ENCODE results near the gene EHD3. TPM values are rescaled to one million over a fixed set of nuclear protein-coding genes. Genes with fewer than 3 reads are reported as not detected.

EHD3 gene
- total and polyA plus RNA-seq, 2 of the 8 experiments (the other 6 are each of a cell fraction or from before 2014, with no cell fraction given): 9.3 to 12.0 TPM

- Histone ChIP-seq H3K4ac (replicated peaks; ENCODE audit: insufficient read length, low read depth, low read length) (no peak overlapping the region), H3K4me3 (ENCODE audit: extremely low read depth in 1 of 4, insufficient read depth in 2 of 4, low read depth in 3 of 4, low read length in 4 of 4) (no peak overlapping the region), H3K9me3 (ENCODE audit: insufficient read depth in 2 of 2, low read depth in 1 of 2, low read length in 1 of 2) (no peaks in the 10 kb centered on the region), H2AFZ (ENCODE audit: low read length) (no peak overlapping the region), H4K20me1 (replicated peaks in 1 of 2; ENCODE audit: control insufficient read depth in 1 of 2, insufficient read depth in 2 of 2, low read length in 2 of 2) (no peaks in the 10 kb centered on the region), H4K5ac (ENCODE audit: insufficient read length, low read depth, low read length) (no peak overlapping the region), H3K9ac (replicated peaks in 1 of 4; ENCODE audit: extremely low read depth in 1 of 4, low read depth in 3 of 4, low read length in 3 of 4) (no peak overlapping the region), H3K4me1 (replicated peaks in 1 of 4; ENCODE audit: control insufficient read depth in 3 of 4, insufficient read depth in 4 of 4, low read length in 3 of 4) (no peaks in the 10 kb centered on the region), H3K36me3 (ENCODE audit: control insufficient read depth in 2 of 4, insufficient read depth in 4 of 4, low read length in 3 of 4) (no peaks in the 10 kb centered on the region), H3K23ac (ENCODE audit: insufficient read length) (no peak overlapping the region), H4K91ac (replicated peaks; ENCODE audit: insufficient read length, low read length) (no peak overlapping the region), H3K4me2 (ENCODE audit: insufficient read depth in 1 of 2, low read depth in 2 of 2, low read length in 2 of 2) (no peak overlapping the region), H3K27ac (ENCODE audit: low read depth, low read length) (no peak overlapping the region), H3K18ac (ENCODE audit: extremely low read depth, low read length) (no peak overlapping the region), H4K8ac (ENCODE audit: extremely low read depth, insufficient read depth, low read length) (no peak overlapping the region), H3K27me3 (replicated peaks in 1 of 4; ENCODE audit: control insufficient read depth in 3 of 4, extremely low read depth in 1 of 4, insufficient read depth in 3 of 4, low read length in 3 of 4) (no peaks in the 10 kb centered on the region; a peak in 1 of 7 replicates), H3K14ac (ENCODE audit: insufficient read length) (no peak overlapping the region), H3K23me2 (ENCODE audit: low read depth, low read length) (no peaks in the 10 kb centered on the region), H2BK12ac (ENCODE audit: low read depth, low read length) (no peak overlapping the region), H2BK120ac (replicated peaks; ENCODE audit: low read depth, low read length) (no peak overlapping the region), H3K79me1 (ENCODE audit: low read depth, low read length) (no peaks in the 10 kb centered on the region), H2BK15ac (ENCODE audit: low read length) (no peak overlapping the region), H2AK5ac (ENCODE audit: low read depth, low read length) (no peak overlapping the region), H3K56ac (replicated peaks; ENCODE audit: insufficient read length, low read depth, low read length) (no peak overlapping the region), H2BK20ac (ENCODE audit: low read length) (no peak overlapping the region), H2BK5ac (ENCODE audit: low read depth, low read length) (no peak overlapping the region), H3K79me2 (ENCODE audit: control insufficient read depth in 1 of 2, insufficient read depth in 2 of 2, low read length in 2 of 2) (no peaks in the 10 kb centered on the region)
- DNase-seq (ENCODE audit: low read depth in 1 of 2, low spot score in 2 of 2) (no peak), FAIRE-seq (no peak)
- CTCF ChIA-PET (ENCODE audit: partially characterized antibody): no interaction called here
- TF ChIP-seq CBX5 (IDR thresholded peaks at IDR 0.05; ENCODE audit: low read depth, low read length): no peak
- no peak for TF ChIP-seq ATF2 (IDR thresholded peaks at IDR 0.05; ENCODE audit: low read length)
- TF ChIP-seq MAFK (IDR thresholded peaks at IDR 0.05; ENCODE audit: low read depth, low read length): no peak
- TF ChIP-seq SP1 (IDR thresholded peaks at IDR 0.05; ENCODE audit: low read depth, low read length): no peak
- no peak for TF ChIP-seq BACH1 (IDR thresholded peaks at IDR 0.05; ENCODE audit: low read length)
- no peak for TF ChIP-seq EZH2 (IDR thresholded peaks at IDR 0.05; ENCODE audit: low read depth, low read length, severe bottlenecking)
- TF ChIP-seq TEAD4 (IDR thresholded peaks at IDR 0.05; ENCODE audit: low read depth, low read length): no peak
- POLR2A ChIA-PET (ENCODE audit: partially characterized antibody): no interaction called here
- WGBS, 2 experiments (ENCODE audit: extremely low coverage in 1 of 2, insufficient coverage in 1 of 2, insufficient read length in 1 of 2, insufficient replicate concordance in 2 of 2, low coverage in 1 of 2, low lambda C conversion rate in 2 of 2, missing lambda C conversion rate in 1 of 2): 90% methylated on average over 6 of the region's 6 CpGs; no CpG with 5 or more reads in 1 of the 2 experiments
Measured at GRCh38 chr2:31221544-31221943, 12.4 kb upstream of the EHD3 start.

Data from H1 (cell line).